ENCODE data around the gene PRKCQ.

DNA sequence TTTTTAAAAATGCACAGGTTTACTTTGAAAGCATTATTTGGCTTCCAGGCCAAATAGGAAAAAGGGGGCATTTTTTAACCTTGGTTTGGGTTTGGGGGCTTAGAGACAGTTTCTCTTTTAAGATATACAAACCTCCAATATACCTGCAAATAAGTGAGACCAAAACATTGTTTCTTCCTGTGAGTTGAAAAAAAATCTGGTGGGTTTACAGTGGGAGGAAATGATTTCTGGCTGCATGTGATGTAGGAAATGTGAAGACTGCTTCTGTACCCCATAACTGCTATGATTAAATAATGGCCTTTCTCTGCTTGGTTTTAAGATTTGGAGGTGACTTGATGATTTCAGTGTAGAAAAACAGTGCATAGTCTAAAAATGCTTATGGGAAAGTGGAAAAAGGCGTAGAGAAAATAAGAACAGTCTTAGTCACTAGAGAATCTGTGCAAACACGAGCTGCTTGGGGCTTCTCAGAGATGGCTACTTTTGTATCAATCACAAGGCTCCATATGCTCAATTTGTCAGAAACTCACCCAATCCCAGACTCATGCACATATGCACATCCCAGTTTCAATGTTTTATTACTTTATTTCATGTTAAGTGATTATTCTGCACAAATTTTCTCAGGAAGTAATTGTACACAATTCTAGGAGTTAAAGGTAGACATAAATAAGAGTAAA lies 22.1 kb upstream of the PRKCQ start:
- TF ChIP-seq, protein P1, sequence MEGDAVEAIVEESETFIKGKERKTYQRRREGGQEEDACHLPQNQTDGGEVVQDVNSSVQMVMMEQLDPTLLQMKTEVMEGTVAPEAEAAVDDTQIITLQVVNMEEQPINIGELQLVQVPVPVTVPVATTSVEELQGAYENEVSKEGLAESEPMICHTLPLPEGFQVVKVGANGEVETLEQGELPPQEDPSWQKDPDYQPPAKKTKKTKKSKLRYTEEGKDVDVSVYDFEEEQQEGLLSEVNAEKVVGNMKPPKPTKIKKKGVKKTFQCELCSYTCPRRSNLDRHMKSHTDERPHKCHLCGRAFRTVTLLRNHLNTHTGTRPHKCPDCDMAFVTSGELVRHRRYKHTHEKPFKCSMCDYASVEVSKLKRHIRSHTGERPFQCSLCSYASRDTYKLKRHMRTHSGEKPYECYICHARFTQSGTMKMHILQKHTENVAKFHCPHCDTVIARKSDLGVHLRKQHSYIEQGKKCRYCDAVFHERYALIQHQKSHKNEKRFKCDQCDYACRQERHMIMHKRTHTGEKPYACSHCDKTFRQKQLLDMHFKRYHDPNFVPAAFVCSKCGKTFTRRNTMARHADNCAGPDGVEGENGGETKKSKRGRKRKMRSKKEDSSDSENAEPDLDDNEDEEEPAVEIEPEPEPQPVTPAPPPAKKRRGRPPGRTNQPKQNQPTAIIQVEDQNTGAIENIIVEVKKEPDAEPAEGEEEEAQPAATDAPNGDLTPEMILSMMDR (IDR thresholded peaks at IDR 0.05) = no peak
- no peak for TF ChIP-seq POLR2A (IDR thresholded peaks at IDR 0.05)

Data from testis (tissue), 2 donors.